Stimulated activated CD4-positive, alpha-beta T cell treated with anti-CD3 and anti-CD28 coated beads, Interleukin-12 subunit alpha, Interleukin-12 subunit beta, amount 100 ng/mL, for 24 hours (primary cell): ENCODE measurements around the gene PRUNE2.

Source experiments
- DNase-seq, 2 experiments: peaks; one replicate each; pipeline ENCODE4 v3.0.0-alpha.2; 2020; ENCODE audit warnings: low read depth in 2 of 2

PRUNE2 gene

DNA sequence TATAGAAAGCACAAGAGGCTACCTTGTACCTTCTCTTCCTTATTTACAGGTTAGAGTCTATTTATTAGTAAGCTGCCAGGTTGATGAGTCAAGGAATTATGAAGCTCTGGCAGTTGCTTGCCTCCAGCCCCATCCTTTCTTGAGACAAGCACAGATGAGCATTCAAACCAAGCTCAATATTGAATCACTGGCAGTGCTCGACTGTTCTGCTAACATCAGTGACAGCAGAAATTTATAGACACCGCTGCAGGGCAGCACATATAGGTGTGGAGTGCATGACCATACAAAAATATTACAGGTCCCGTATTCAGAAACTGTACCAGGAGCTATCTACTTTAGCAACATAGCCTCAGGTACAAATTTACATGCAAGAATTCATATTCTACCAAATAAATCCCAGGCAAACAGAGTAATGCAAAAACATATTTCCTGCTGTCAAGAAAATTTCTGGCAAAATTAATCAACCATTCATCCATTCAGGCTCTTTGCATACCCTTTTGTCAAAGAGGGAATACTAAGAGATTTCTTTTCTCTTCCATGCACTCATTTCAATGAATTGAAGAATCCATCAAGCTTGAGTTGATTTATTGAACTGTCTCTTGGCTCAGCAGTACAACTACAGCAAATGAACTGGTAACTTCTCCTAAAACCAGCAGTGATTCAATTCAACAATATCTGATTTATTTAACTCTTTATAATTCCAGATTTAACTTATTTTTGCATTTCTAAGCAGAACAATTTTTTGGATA, 168.6 kb downstream of the PRUNE2 start:
- DNase-seq: no peak

DNA sequence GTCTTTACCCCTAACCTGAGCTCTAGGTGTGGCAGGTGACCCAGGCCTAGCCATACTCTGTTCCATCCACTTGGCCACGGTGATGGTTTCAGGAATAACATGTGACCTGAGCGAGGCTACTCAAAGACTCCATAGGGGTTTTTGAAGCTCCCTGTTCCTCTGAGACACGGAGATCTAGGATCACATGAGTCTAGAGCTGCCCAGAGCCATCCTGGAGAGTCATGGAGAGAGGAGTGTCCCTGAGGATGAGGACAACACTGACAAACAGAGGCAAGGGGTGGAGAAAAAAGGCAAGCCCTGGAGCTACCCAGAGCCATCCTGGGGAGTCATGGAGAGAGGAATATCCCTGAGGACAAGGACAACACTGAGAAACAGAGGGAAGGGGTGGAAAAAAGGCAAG, 171.2 kb downstream of the PRUNE2 start:
- no peak for DNase-seq

DNA sequence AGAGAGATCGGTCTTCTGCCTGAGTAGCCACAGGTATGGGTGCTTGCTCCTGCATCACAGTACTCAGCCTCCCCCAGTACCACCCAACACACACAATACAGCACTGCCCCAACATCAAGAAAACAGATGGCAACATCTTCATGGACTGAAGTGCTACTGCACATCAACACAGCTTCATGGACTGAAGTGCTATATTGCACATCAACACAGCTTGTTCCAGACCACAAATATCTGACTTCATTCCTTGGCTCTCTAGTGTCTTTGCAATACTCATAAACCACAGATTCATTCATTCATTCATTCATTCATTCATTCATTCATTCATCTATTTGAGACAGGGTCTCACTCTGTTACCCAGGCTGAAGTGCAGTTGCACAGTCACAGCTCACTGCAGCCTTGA, 172.8 kb downstream of the PRUNE2 start:
- no peak for DNase-seq

GRCh38 chr9:76732341-76732958, 173.5 kb downstream of the PRUNE2 start:
- DNase-seq: no peak

DNA sequence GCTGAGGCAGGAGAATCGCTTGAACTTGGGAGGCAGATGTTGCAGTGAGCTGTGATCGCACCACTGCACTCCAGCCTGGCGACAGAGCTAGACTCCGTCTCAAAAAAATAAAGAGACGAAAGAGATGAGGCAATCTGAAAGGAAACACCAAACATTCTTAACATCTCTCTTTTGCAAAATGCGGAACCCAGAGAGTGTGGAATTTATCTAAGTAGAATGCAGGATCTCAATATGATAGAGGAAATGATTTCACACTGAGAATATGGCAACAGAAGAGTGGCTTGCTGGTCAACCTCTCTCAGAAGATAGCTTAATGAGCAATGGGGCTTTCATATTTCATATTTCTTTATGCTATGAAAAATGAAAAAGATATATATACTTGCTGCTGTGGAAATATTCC, 175.1 kb downstream of the PRUNE2 start:
- DNase-seq: no peak

DNA sequence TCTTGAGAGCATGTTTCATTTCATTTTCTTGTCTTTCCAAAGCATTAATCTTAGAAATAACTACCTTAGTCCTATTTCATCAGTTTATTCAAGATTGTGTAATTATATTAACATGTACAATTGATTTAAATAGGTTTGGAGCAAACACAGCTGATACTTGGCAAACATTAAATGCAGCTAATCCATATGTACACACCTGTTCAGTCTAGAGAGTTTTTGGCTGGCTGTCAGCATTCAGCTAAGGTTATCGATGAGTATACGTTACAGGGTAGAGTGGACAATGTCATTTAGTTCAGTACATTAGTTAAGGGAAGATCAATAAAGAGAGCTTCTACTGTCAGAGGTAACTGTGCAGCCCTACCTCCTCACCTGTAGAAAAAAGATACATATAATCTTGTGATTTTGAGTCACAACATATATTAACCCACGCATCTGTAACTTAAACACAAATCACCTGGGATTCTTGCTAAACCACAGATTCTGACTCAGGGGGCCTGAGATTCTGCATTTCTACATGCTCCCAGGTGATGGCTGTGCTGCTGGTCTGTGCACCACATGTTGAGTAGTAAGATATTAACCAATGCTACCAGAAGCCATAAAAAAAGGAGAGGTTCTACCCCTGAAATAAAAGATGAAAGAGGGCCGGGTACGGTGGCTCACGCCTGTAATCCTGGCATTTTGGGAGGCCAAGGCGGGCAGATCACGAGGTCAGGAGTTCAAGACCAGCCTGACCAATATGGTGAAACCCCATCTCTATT, 175.8 kb downstream of the PRUNE2 start:
- DNase-seq: no peak

DNA sequence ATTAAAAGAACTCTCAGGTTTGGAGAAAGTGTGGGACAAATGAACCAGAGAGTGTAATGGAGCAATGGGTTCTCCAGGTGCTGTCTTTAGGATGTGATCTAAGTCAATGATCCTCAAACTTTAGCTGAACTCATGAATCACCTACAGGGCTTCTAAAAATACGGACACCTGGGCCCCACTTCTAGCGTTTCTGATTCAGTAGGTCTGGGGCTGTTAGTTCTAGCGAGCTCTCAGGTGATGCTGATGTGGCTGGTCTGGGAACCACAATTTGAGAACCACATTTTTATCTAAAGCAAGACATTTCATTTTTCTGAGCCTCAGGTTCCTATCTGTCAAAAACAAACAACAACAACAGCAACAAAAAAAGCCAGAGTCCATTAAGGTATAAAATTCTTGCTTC, 176.8 kb downstream of the PRUNE2 start:
- DNase-seq: no peak

DNA sequence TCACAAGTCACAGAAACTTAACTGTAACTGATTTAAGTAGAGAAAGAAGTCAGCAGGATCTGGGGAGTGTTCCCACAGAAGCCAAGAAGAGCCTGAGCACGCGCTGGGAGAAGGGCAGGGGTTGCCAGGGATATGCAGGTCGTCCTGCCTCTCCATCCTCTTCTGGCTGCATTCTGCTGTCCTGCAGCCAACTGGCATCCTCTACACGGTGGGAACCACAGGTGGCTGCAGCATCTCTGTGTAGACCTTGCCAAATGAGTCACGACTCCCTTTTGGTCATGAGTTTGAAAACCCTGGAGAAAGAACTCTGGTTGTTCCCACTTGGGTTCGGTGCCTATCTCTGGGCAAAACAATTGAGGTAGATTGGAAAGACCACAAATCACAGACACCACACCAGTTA, 180.0 kb downstream of the PRUNE2 start:
- DNase-seq: no peak

- no peak for DNase-seq
These were observed 180.8 kb downstream of the PRUNE2 start for GRCh38 chr9:76725011-76725546.

GRCh38 chr9:76720245-76720644, 185.7 kb downstream of the PRUNE2 start:
- no peak for DNase-seq

DNA sequence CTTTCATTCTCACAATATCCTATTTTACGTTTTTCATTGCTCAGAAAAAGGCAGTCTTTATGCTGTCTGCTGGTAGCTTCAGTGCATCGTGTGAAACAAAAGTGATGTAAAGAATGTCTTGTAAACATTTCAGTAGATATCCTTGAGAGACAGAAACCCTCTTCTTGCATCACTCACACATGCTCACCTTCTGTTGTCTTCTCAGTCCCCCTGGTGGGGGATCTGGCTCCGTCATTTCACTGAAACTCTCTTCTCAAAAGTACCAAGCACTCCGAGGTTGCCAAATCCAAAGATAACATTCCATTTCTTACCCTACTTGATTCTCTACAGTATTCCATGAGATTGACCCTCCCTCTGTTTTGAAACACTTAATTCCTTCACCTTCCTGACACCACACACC, 187.7 kb downstream of the PRUNE2 start:
- DNase-seq: no peak

- no peak for DNase-seq
These were observed 188.3 kb downstream of the PRUNE2 start for GRCh38 chr9:76717613-76718012.

GRCh38 chr9:76717176-76717575, 188.7 kb downstream of the PRUNE2 start:
- DNase-seq: no peak

DNA sequence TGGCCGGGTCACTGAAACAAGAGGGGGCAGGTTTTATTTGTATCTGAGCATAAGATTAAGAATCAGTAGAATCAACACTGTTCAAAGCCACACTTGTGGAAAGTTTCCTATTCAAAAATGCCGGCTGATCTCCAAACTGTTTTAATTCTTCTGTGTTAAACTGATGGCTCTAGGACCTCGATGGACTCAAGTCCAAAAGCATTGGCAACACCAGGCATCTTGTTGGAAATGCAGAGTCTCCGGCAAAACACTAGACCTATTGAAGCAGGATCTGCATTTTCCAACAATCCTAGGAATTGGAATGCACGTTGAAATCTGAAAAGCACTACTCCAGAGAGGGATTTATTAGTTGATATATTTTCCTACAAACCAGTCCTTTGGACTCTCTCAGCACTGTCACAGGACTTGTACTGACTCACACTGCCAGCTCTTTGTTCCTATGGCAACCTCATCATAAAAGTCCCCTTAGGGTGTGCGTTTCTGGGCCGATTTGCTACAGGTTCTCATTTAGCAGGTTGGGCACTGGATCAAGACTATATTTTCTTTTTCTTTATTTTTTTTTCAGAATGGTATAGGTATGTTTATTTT, 189.7 kb downstream of the PRUNE2 start:
- DNase-seq: no peak

- DNase-seq: no peak
These were observed 192.5 kb downstream of the PRUNE2 start for GRCh38 chr9:76713381-76713780.

DNA sequence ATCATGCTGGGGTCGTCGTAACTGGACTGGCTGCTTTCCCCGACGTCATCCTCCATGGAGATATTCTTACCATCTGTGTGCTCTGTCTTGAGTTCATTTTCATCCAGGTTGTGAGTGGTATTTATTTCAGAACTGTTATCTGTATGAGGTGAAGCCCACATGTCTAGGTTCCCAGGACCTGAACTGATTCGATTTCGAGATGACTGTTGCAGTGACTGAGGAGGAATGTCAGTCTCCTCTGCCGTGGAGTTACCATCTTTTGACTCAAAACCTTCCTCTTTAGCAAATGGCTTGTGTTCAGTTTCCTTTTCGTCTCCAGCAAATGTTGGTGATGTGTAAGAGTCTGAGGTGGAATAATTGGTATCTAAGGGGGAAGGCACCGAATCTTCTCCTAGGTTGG, 196.9 kb downstream of the PRUNE2 start:
- DNase-seq: no peak

DNA sequence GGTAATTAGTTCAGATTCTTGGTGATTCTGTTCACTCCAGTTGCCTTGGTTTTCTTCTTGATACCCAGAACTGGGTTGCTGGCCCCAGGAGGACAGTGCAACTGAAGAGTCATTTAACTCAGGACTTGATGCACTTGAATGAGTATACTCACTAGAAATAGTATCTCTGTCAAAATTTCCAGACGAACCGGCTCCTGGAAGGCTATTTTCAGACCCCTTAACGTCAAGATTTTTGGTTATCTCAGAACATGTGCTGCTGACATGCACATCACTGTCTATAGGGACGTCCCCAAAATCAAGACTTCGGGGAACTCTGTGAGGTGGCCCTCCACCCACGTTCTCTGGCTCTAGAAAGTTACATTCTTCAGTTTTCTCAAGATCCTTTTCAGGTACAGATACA, 198.4 kb downstream of the PRUNE2 start:
- no peak for DNase-seq

GRCh38 chr9:76704593-76705204, 201.2 kb downstream of the PRUNE2 start:
- DNase-seq: no peak

DNA sequence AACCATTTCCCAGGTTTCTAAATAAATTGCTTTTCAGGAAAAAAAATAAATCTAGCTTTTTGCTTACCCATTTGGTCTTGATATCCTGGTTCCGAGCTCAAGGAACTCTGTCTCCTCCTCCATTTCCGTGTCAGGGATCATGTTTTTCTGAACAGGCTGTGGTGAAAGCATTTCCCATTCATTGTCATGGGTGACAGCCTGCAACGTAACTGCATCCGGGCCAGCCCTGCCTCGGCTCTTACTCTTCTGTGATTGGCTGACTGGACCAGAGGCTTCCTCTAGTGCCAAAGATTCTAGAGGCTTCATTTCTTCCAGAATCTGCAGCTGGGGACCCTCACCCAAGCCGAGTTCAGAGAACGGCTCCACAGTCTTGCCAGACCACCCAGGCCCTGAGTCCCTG, 202.6 kb downstream of the PRUNE2 start:
- DNase-seq: no peak

GRCh38 chr9:76701441-76702039, 204.4 kb downstream of the PRUNE2 start:
- no peak for DNase-seq

DNA sequence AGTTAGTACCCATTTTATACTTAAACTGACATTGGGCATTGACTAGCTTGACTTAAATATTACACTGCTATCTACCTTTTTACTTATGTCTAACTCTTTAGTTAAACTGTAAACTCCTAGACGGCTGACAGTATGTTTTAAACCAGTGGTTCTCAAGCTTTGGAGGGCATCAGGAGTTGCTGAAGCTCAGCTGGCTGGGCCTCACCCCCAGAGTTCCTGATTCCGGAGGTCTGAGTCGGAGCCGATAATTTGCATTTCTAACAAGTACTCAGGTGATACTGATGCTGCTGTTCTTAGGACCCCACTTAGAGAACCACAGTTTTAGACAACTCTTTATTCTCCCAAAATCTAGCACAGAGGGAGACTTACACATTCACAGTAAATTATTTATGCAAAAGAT, 205.0 kb downstream of the PRUNE2 start:
- DNase-seq: no peak
